ENCODE measurements around the gene CCDC69.

Gene CCDC69

GRCh38 chr5:151140686-151141459, 83.0 kb downstream of the CCDC69 start:
- Histone ChIP-seq H3K4me1 (ENCODE audit: insufficient read depth, low read length, severe bottlenecking) (peaks cover 9% of the 10 kb centered on the region), H3K4me2 (ENCODE audit: low read length) (no peak overlapping the region), H4K20me1 (ENCODE audit: insufficient read depth, low read length) (no peaks in the 10 kb centered on the region), H3K27me3 (ENCODE audit: insufficient read depth, low read length) (no peaks in the 10 kb centered on the region; the same call in 1 of the 2 replicates), H3K27ac (ENCODE audit: low read depth, low read length, poor library complexity, severe bottlenecking) (no peak overlapping the region), H3K4me3 (ENCODE audit: low read depth, low read length, poor library complexity, severe bottlenecking) (no peak overlapping the region), H3K79me2 (ENCODE audit: insufficient read depth, low read length) (no peaks in the 10 kb centered on the region), H3F3A (ENCODE audit: insufficient read depth, low read length) (no peaks in the 10 kb centered on the region), H3K9me3 (ENCODE audit: low read length) (no peaks in the 10 kb centered on the region), H3K36me3 (ENCODE audit: insufficient read depth, low read length) (no peaks in the 10 kb centered on the region), H3K9me2 (ENCODE audit: low read depth, low read length) (no peaks in the 10 kb centered on the region), H3K9ac (ENCODE audit: low read length) (no peak overlapping the region), H2AFZ (ENCODE audit: low read length) (no peak overlapping the region)
- TF ChIP-seq EZH2 (IDR thresholded peaks at IDR 0.05; ENCODE audit: borderline replicate concordance, low read length) (no peak), CTCF (IDR thresholded peaks at IDR 0.05; ENCODE audit: low read length) (no peak)

GRCh38 chr5:151139646-151140045, 84.2 kb downstream of the CCDC69 start:
- Histone ChIP-seq H3K4me3 (ENCODE audit: low read depth, low read length, poor library complexity, severe bottlenecking) (no peak overlapping the region), H3K4me2 (ENCODE audit: low read length) (no peak overlapping the region), H3K9me3 (ENCODE audit: low read length) (no peaks in the 10 kb centered on the region), H3K4me1 (ENCODE audit: insufficient read depth, low read length, severe bottlenecking) (peaks cover 10% of the 10 kb centered on the region), H3K27ac (ENCODE audit: low read depth, low read length, poor library complexity, severe bottlenecking) (no peak overlapping the region), H3K36me3 (ENCODE audit: insufficient read depth, low read length) (no peaks in the 10 kb centered on the region), H3K27me3 (ENCODE audit: insufficient read depth, low read length) (no peaks in the 10 kb centered on the region; the same call in 1 of the 2 replicates), H2AFZ (ENCODE audit: low read length) (no peak overlapping the region), H3K79me2 (ENCODE audit: insufficient read depth, low read length) (no peaks in the 10 kb centered on the region), H3F3A (ENCODE audit: insufficient read depth, low read length) (no peaks in the 10 kb centered on the region), H3K9me2 (ENCODE audit: low read depth, low read length) (no peaks in the 10 kb centered on the region), H3K9ac (ENCODE audit: low read length) (no peak overlapping the region), H4K20me1 (ENCODE audit: insufficient read depth, low read length) (no peaks in the 10 kb centered on the region)
- TF ChIP-seq CTCF (IDR thresholded peaks at IDR 0.05; ENCODE audit: low read length) (no peak), EZH2 (IDR thresholded peaks at IDR 0.05; ENCODE audit: borderline replicate concordance, low read length) (no peak)

GRCh38 chr5:151139015-151139414, 84.9 kb downstream of the CCDC69 start:
- TF ChIP-seq EZH2 (IDR thresholded peaks at IDR 0.05; ENCODE audit: borderline replicate concordance, low read length), result no peak
- no peak for TF ChIP-seq CTCF (IDR thresholded peaks at IDR 0.05; ENCODE audit: low read length)
- H3K4me2 ChIP-seq (ENCODE audit: low read length), result no peak overlapping the region

More at GRCh38 chr5:151139015-151139414, 84.9 kb downstream of the CCDC69 start:
- Histone ChIP-seq H3K4me1 (ENCODE audit: insufficient read depth, low read length, severe bottlenecking) (peaks cover 16% of the 10 kb centered on the region), H4K20me1 (ENCODE audit: insufficient read depth, low read length) (no peaks in the 10 kb centered on the region), H3K9ac (ENCODE audit: low read length) (no peak overlapping the region), H3K9me3 (ENCODE audit: low read length) (no peaks in the 10 kb centered on the region), H2AFZ (ENCODE audit: low read length) (no peak overlapping the region), H3K27ac (ENCODE audit: low read depth, low read length, poor library complexity, severe bottlenecking) (no peak overlapping the region), H3K9me2 (ENCODE audit: low read depth, low read length) (no peaks in the 10 kb centered on the region), H3K36me3 (ENCODE audit: insufficient read depth, low read length) (no peaks in the 10 kb centered on the region), H3K27me3 (ENCODE audit: insufficient read depth, low read length) (no peaks in the 10 kb centered on the region; the same call in 1 of the 2 replicates), H3K79me2 (ENCODE audit: insufficient read depth, low read length) (no peaks in the 10 kb centered on the region), H3F3A (ENCODE audit: insufficient read depth, low read length) (no peaks in the 10 kb centered on the region), H3K4me3 (ENCODE audit: low read depth, low read length, poor library complexity, severe bottlenecking) (no peak overlapping the region)

All from OCI-LY1 (cell line).